HG02610 (cell line): ENCODE results near the gene CUL4A.
A peak's percentile ranks its signal among the peaks of the same experiment; 100 is the strongest.
"Not testable (repeated sequence)": the region's sequence is repeated elsewhere in the genome, so short reads cannot be mapped to it uniquely, and the experiment has no call there.

Source experiments
- ATAC-seq: cut with Tn5 transposase; IDR thresholded peaks from one replicate; pipeline ENCODE4 v1.9.1; 2021; ENCODE audit warnings: mild to moderate bottlenecking, moderate library complexity; ENCODE audit not compliant: unreplicated experiment

Gene CUL4A

GRCh38 chr13:113283904-113284303 lies 74.5 kb downstream of the CUL4A start:
- ATAC-seq, result no peak

- no peak for ATAC-seq
Observed at GRCh38 chr13:113288880-113289279, 79.5 kb downstream of the CUL4A start.

- ATAC-seq, result no peak
Observed at GRCh38 chr13:113291129-113291528, 81.7 kb downstream of the CUL4A start.

DNA sequence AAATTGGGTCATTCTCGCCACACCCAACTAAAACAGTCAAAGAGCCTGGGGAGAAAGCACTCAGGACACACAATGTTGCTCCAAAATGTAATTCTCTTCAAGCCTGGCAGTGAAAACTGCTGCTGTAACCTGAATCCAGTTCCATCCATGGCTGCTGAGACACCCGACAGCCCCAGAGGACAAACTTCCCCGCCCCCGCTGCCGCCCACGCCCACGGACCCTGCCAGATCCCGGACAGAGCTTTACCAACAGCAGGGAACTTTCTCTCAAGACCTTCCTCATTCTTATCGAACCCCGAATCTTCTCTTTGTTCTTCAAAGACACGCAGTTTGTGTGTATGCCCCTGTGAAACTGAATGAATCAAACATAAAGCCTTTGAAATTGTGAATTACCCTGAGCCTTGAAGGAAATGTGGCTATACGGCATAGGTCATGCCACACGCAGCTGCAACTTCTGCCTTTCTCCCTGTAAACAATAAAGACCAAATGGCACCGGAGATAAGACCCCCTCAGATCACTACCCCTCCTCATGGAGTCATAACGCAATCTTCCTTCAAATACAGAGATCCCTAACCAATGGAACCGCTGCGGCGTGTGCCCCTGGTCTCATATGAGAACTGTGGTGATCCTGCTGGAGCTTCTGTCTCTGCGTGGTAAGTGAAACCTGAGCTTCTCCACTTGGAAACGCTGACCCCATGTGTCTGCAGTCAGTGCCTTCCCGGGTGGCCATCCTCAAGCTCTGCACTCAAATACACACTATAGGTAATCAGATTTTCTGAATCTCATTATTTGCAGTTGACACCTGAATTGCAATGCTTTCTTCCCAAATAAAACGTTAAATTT lies 82.8 kb downstream of the CUL4A start:
- ATAC-seq, result no peak

- ATAC-seq, result no peak
Observed at GRCh38 chr13:113293686-113294085, 84.3 kb downstream of the CUL4A start.

GRCh38 chr13:113295776-113296175 lies 86.4 kb downstream of the CUL4A start:
- no peak for ATAC-seq

- peak; percentile 74 for ATAC-seq
Observed at GRCh38 chr13:113296823-113297369, 87.5 kb downstream of the CUL4A start, which contains the start of gene LAMP1. Gene LAMP1 (plus strand): TSS chr13:113297239. CDS start chr13:113297435, 196 bp downstream.

DNA sequence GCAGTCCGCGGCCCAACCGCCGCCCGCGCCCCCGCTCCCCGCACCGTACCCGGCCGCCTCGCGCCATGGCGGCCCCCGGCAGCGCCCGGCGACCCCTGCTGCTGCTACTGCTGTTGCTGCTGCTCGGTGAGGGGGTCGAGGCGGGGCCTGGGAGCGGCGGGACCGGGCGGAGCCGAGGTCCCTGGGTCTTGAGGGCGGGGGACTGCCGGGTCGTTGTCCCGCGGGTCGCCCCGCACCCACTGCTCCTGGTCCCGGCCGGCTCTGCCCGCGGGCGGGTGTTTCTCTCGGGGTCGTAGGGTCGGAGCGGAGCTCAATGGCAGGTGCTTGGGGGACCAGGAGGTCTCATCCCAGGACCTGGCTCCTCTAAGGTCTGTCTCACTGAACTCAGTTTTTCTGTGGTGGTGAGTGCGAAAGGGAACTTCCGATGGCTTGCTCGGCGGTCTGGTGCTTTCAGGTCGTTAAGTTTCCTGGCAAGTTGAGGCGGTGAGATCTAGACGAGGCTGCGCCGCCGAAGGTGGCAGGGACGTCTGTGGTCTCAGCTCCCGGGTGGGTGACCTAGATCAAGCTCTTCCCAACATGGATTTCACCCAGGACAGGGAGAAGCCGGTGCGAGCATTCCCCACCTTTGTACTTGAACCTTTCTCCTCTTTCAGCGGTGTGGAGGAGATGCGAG lies 88.1 kb downstream of the CUL4A start:
- peak; percentile 28 for ATAC-seq

GRCh38 chr13:113298043-113298945 lies 88.9 kb downstream of the CUL4A start:
- no peak for ATAC-seq

DNA sequence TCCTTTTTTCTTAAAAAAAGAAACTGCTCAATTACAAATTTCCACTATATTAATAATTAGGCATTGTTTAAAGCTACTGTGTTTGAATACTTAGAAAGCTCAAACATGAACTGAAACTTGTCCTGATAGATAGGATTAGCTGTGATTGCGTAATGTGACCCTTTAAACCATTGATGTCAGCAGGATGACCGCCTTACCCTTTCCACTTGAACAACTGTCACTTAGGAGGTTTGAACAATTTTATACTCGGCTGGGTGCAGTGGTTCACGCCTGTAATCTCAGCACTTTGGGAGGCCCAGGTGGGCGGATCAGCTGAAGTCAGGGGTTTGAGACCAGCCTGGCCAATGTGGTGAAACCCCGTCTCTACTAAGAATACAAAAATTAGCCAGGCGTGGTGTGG lies 90.5 kb downstream of the CUL4A start:
- peak; percentile 48 for ATAC-seq

- ATAC-seq, result no peak
Observed at GRCh38 chr13:113302986-113303385, 93.6 kb downstream of the CUL4A start.

DNA sequence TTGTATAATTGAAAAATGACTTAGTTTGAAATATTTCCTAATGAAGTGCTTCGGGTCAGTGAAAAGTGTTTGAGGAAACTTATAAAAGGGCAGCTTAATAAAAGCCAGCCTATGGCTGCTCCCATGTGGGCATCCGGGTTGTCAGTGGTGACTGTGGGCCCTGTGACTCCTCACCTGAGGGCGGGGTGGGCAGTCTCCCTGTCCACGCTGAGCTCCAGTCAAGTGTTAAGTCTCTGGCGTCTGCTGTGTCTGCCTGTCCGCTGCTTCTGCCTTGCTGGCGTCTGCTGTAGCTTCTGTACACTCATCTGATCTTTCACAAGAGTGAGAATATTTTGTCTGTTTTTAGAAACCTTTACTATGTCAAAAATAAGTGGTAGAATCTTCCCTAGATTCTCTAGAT lies 94.7 kb downstream of the CUL4A start:
- no peak for ATAC-seq

DNA sequence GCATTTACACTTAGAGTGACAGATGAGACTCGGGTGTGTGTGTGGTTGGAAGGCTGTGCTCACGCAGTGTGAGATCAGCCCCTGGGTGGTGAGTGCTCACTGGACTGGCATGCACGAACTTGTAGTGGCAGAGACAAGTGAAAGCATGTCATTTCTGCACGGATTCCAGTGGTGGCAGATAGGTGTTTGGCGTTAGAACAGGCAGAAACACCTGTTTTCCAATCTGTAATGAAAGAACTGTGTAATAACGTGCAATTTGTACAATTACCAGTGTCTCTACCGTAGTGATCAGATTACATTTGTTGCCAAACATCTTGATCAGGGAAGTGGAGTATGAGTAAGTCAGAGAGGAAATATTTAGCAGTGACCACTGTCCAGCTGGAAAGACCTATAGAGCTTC lies 95.8 kb downstream of the CUL4A start:
- no peak for ATAC-seq

DNA sequence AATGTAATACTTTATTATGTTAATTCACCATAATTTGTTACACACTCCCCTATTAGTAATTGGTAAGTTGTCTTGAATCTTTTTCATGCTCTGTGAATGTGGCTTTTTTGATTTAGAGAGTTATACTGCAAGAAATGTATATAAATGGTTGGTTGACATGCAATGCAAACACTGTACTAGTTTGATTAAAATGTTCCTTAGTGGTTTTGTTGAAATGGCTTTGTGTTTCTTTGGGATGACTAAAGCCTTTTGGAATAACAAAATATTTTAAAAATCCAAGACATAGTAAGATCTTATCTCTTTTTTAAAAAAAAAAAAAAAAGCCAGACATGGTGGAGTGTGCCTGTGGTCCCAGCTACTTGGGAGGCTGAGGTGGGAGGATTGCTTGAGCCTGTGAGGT lies 98.1 kb downstream of the CUL4A start:
- ATAC-seq, result no peak

GRCh38 chr13:113309473-113309872 lies 100.1 kb downstream of the CUL4A start:
- no peak for ATAC-seq

DNA sequence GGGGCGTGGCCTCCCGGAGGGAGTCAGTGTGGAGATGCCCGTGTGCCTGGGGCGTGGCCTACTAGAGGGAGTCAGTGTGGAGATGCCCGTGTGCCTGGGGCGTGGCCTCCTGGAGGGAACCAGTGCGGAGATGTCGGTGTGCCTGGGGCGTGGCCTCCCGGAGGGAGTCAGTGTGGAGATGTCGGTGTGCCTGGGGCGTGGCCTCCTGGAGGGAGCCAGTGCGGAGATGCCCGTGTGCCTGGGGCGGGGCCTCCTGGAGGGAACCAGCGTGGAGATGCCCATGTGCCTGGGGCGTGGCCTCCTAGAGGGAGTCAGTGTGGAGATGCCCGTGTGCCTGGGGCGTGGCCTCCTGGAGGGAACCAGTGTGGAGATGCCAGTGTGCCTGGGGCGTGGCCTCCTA lies 104.7 kb downstream of the CUL4A start:
- not testable (repeated sequence) for ATAC-seq

- ATAC-seq, result not testable (repeated sequence)
Observed at GRCh38 chr13:113314895-113315470, 105.6 kb downstream of the CUL4A start.

- ATAC-seq, result no peak
Observed at GRCh38 chr13:113315992-113316391, 106.6 kb downstream of the CUL4A start.
